Ovary (tissue), 3 donors: ENCODE data around the gene CTRB2.

Experiments
- CTCF ChIP-seq, 3 donors: fragments of 450-650 bp in 2 of 3; fragments of 200-600 bp in 1 of 3; IDR thresholded peaks; one replicate each; pipeline versions ENCODE4 v1.5.1 to v1.8.0; 2016 to 2022; ENCODE audit warnings: antibody characterized with exemption in 3 of 3, mild to moderate bottlenecking in 1 of 3
- EP300 ChIP-seq: sonication (generic); formaldehyde crosslinking; IDR thresholded peaks from one replicate; pipeline ENCODE4 v1.6.1; 2017; ENCODE audit warnings: antibody characterized with exemption
- POLR2A ChIP-seq: fragments of 450-650 bp; IDR thresholded peaks from one replicate; pipeline ENCODE4 v1.6.1; 2017; ENCODE audit warnings: antibody characterized with exemption, mild to moderate bottlenecking, moderate library complexity
- donor health status: DM: no; HTN: no; CAD: no.

- no peak for TF ChIP-seq CTCF (IDR thresholded peaks at IDR 0.05)
- TF ChIP-seq POLR2A, result no peak
- no peak for TF ChIP-seq EP300
These were observed 26.6 kb upstream of the CTRB2 start for GRCh38 chr16:75233611-75233938.
